ENCODE data around the gene CTNNBL1. TPM values are rescaled to one million over a fixed set of nuclear protein-coding genes. Genes with fewer than 3 reads are reported as not detected.

CTNNBL1 gene
- total RNA-seq, 2 experiments from 2014 or later: 72.6 to 93.4 TPM

Other genes starting within 250 kb of the CTNNBL1 start
- under 1 TPM; 0.42 to 0.91 TPM for gene NNAT, start 172.8 kb upstream of the CTNNBL1 start, total RNA-seq
- gene BLCAP, start 166.2 kb upstream of the CTNNBL1 start, total RNA-seq: 10 to 100 TPM; 17.7 to 18.6 TPM
- gene VSTM2L, start 209.1 kb downstream of the CTNNBL1 start, total RNA-seq: not detected

Data from activated CD4-positive, alpha-beta T cell treated with anti-CD3 and anti-CD28 coated beads for 36 hours (primary cell).